WTC11 (cell line): Measurements from ENCODE around the gene FOXI1.

Experiments
- CBFB ChIP-seq: sonication (generic); formaldehyde crosslinking; IDR thresholded peaks from 2 replicates; pipeline ENCODE4 v1.8.1; 2022; ENCODE audit warnings: mild to moderate bottlenecking, low read depth, missing genetic modification reagents
- CREB1 ChIP-seq: sonication (generic); formaldehyde crosslinking; IDR thresholded peaks from 2 replicates; pipeline ENCODE4 v1.8.0; 2023; ENCODE audit warnings: mild to moderate bottlenecking, missing genetic modification reagents
- CTCF ChIP-seq: fragments of 200-600 bp; IDR thresholded peaks from 2 replicates; pipeline ENCODE4 v1.8.0; 2022; ENCODE audit warnings: antibody characterized with exemption
- E2F1 ChIP-seq: sonication (generic); formaldehyde crosslinking; IDR thresholded peaks from 2 replicates; pipeline ENCODE4 v1.8.0; 2022; ENCODE audit warnings: mild to moderate bottlenecking, missing genetic modification reagents
- ESRRA ChIP-seq: sonication (generic); formaldehyde crosslinking; IDR thresholded peaks from 2 replicates; pipeline ENCODE4 v1.8.1; 2022; ENCODE audit warnings: mild to moderate bottlenecking, missing genetic modification reagents, borderline replicate concordance
- FOXP1 ChIP-seq: sonication (generic); formaldehyde crosslinking; IDR thresholded peaks from 2 replicates; pipeline ENCODE4 v1.8.0; 2022; ENCODE audit warnings: missing genetic modification reagents, mild to moderate bottlenecking, moderate library complexity, borderline replicate concordance
- HMGXB4 ChIP-seq: sonication (generic); formaldehyde crosslinking; IDR thresholded peaks from 2 replicates; pipeline ENCODE4 v1.8.1; 2023; ENCODE audit warnings: mild to moderate bottlenecking, moderate library complexity, missing genetic modification reagents
- NR3C1 ChIP-seq: sonication (generic); formaldehyde crosslinking; conservative IDR thresholded peaks from 2 replicates; pipeline ENCODE4 v1.8.1; 2023; ENCODE audit warnings: low read depth, mild to moderate bottlenecking, missing genetic modification reagents
- SP1 ChIP-seq: sonication (generic); formaldehyde crosslinking; conservative IDR thresholded peaks from 2 replicates; pipeline ENCODE4 v1.8.1; 2022; ENCODE audit warnings: missing genetic modification reagents
- TEAD4 ChIP-seq: sonication (generic); formaldehyde crosslinking; IDR thresholded peaks from 2 replicates; pipeline ENCODE4 v1.8.0; 2022; ENCODE audit warnings: mild to moderate bottlenecking, missing genetic modification reagents
- ZNF232 ChIP-seq: sonication (generic); formaldehyde crosslinking; IDR thresholded peaks from 2 replicates; pipeline ENCODE4 v1.8.0; 2022; ENCODE audit warnings: mild to moderate bottlenecking, missing genetic modification reagents
- ZNF423 ChIP-seq: fragments of 250-450 bp; sonication (Bioruptor Pico); IDR thresholded peaks from 2 replicates; pipeline ENCODE4 v2.1.2; 2022; ENCODE audit warnings: mild to moderate bottlenecking, moderate library complexity
- ZNF425 ChIP-seq: fragments of 250-450 bp; sonication (Bioruptor Pico); conservative IDR thresholded peaks from 2 replicates; pipeline ENCODE4 v1.9.0; 2021; ENCODE audit warnings: mild to moderate bottlenecking

- TF ChIP-seq CBFB (CRISPR knock-in tag) (no peak), CTCF (no peak), HMGXB4 (CRISPR knock-in tag) (no peak), ZNF425 (no peak), E2F1 (CRISPR knock-in tag) (no peak), TEAD4 (CRISPR knock-in tag) (no peak), NR3C1 (CRISPR knock-in tag) (no peak), ZNF232 (CRISPR knock-in tag) (no peak), FOXP1 (CRISPR knock-in tag) (no peak), SP1 (CRISPR knock-in tag) (no peak), ZNF423 (no peak), CREB1 (CRISPR knock-in tag) (no peak), ESRRA (CRISPR knock-in tag) (no peak)
These were observed 2.6 kb downstream of the FOXI1 start for GRCh38 chr5:170108266-170108785.
